A204.1 (cell line): Measurements from ENCODE around the gene EAF2.
"Not testable (repeated sequence)": the region's sequence is repeated elsewhere in the genome, so short reads cannot be mapped to it uniquely, and the experiment has no call there.

Source experiments
- FAIRE-seq: peaks from 2 replicates; lab custom pipeline; 2012; peaks lifted over from hg19 to GRCh38; lab: Jason Lieb, UNC

The EAF2 gene

DNA sequence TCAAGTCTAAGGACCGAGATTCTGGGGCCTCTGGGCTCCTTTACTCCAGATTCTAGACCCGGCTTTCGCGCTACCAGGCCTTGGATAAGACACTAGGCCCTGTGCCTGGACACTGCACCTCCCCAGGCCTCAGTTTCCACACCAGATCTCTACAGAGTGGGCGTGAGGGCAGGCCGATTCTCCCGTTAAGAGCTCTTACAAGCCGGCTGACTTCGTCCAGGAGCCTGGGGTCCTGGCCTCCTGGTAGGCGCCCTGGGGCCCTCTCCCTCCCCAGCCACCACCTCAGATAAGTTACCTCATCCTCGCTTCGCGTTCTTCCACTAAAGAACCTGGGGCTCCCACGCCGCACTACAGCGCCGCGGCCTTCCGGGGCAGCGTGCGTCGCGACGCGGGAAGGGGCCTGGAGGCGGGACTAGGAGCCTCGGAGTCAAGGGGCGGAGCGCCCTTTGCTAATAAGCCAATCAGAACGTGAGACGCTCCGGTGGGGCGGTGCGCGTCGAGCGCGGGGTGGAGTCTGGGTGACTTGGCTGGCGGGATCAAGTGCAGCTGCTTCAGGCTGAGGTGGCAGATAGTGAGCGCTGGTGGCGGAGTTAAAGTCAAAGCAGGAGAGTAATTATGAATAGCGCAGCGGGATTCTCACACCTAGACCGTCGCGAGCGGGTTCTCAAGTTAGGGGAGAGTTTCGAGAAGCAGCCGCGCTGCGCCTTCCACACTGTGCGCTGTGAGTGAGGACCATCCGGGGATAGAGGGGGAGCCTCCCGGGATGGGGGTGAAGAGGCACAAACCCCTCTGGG lies at the start of gene EAF2, which contains the start of gene IQCB1:
TSS of gene EAF2 (plus strand) at position 539 of the 794 bp plus-strand sequence. CDS start at position 616, 77 bp downstream.
TSS of gene IQCB1 (minus strand) at position 390 of the 794 bp plus-strand sequence. CDS start 6,100 bp downstream, outside the sequence.
- peak; percentile 95 for FAIRE-seq

DNA sequence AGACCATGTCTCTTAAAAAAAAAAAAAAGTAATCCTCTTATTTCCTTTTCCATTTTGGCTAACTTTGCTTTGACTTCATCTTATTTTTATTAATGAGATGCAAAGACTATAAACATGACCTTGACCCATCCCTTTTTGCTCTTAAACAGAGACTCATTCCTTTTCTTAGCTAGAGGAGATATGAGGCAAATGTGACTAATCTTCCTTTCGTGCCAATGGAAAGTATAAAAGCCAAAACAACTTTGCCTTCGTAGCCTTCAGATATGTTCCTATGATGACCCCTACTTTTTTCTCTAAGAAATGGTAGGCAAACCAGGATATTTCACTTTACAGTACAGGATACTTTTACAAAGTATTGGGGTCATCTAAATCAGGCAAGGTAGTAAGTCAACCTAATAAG lies 48.5 kb upstream of the EAF2 start:
- no peak for FAIRE-seq

DNA sequence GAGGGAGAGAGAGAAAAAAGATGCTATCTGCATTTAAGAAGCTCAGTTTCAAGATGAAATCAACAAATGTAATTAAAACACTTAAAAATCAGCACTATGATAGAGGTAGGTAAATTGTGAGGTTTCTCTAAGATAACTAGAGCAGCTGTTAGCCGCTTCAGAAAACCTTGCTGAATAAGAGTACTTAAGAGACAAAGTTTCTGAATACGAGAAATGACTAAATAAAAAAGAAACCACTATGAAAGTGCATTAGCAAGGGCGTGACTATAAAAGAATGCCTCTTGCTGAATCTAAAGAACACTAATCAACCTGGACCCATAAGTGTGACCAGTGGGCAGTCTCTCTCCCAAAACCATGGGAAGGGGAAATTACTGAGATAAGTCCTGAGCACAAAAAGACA lies 41.9 kb upstream of the EAF2 start:
- no peak for FAIRE-seq

DNA sequence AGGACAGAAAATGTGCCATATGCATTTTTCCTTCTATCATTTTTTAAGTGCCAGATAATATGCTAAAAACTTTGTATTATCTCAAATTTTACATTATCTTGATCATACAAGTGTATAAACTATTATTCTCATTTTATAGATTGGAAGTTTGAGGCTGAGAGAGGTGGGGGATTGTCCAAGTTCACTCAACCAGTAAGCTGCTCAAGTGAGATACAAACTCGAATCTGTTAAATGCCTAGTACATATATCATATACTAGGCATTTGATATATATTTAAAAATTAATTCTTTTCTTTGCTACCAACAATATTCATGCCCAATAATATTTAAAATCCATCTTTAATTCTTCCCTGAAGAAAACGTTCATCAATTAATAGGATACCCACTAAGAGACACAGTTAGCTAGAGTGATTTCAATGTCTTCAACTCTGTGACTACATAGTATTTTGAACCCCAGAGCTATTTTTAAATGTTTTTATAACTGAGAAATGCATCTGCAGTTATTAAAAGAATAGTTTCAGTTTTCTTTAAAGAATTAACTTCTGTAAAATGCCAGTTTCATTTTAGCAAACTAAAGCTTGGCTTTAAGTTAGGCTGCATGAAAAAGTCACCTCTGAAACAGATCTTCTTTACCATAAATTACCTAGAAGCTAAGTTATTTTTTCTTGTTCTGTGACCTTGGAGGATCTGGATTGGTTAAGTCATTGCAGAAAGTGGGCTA lies 40.6 kb upstream of the EAF2 start:
- FAIRE-seq = no peak

GRCh38 chr3:121796970-121797369 lies 38.0 kb upstream of the EAF2 start:
- no peak for FAIRE-seq

DNA sequence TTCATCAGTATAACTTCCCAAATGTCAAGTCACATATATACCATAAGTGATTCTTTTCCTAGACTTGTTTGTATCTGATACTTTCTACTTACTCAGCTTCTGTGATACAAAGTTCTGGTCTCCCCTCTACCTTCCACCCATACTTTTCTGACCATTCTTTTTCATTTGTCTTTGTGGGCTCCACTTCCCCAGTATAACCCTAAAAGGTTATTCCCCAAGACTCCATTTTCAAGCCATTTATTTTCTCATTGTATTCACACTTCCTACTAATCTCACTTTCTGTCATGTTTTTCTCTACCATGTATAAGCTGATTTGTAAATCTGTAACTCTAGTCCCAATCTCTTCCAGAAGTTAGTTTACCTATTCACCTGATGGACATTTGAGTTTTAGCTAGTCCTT lies 34.1 kb upstream of the EAF2 start:
- FAIRE-seq = no peak

DNA sequence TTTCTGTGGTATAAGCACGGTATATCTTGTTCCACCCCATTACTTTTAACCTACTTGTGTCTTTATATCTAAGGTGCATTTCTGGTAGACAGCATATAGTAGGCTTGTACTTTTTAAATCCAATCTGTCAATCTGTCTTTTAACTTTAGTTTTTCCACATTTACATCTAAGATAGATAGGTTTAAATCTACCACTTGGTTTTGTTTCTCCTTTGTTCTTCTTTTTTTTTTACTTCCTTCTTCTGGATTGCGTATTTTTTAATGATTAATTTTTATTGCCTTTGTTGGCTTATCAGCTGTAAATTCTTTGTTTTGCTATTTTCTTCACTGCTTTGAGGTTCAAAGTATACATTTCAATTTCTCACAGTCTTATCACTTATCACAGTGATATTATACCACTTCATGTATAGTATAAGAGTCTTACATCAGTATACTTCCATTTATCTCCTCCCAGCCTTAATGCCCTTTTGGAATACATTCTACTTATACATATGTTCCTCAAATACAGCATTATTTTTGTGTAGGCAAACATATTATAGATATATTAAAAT lies 31.2 kb upstream of the EAF2 start:
- FAIRE-seq = no peak

DNA sequence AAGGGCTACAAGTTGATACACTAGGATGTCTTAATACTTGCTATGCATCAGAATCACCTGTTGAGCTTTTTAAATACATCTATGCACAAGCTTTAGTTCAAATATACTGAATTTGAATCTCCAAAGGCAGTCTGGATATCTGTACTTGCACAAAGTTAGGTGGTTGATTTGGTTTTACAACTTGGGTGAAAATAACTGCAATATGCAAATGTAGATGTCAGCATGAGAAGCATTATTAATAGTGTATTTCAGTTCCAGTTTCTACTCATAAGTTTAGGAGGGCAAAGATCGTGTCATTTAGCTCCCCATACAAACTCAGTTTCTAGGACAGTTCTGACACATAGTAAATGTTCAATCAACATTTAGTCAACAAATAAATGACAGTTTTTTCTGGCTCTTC lies 25.8 kb upstream of the EAF2 start:
- FAIRE-seq = no peak

DNA sequence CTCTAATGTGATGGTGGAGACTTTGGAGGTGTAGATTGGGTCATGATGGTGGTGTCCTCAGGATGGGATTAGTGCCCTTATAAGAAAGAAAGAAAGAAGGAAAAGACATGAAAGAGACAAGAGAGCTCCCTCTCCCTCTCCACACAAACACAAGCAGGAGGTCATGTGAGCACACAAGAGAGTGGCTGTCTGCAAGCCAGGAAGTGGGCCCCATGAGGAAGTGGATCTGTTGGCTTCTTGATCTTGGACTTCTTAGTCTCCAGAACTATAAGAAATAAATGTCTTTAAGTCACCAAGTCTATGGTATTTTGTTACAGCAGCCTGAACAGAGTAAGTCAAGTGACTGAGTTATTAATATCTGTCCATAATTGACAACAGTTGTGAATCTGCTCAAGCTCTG lies 17.3 kb upstream of the EAF2 start:
- FAIRE-seq = no peak

GRCh38 chr3:121818578-121818977 lies 16.4 kb upstream of the EAF2 start:
- FAIRE-seq = no peak

DNA sequence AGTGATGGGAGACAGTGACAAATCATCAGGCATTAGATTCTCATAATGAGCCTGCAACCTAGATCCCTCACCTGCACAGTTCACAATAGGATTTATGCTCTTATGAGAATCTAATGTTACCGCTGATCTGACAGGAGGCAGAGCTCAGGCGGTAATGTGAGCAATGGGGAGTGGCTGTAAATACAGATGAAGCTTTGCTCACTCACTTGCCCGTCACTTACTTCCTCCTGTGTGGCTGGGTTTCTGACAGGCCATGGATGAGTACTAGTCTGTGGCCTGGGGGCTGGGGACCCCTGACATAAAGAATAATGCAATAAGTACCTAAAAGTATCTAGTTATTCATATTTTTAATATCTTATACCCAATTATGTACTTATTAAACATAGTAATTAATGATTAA lies 15.8 kb upstream of the EAF2 start:
- FAIRE-seq = no peak

DNA sequence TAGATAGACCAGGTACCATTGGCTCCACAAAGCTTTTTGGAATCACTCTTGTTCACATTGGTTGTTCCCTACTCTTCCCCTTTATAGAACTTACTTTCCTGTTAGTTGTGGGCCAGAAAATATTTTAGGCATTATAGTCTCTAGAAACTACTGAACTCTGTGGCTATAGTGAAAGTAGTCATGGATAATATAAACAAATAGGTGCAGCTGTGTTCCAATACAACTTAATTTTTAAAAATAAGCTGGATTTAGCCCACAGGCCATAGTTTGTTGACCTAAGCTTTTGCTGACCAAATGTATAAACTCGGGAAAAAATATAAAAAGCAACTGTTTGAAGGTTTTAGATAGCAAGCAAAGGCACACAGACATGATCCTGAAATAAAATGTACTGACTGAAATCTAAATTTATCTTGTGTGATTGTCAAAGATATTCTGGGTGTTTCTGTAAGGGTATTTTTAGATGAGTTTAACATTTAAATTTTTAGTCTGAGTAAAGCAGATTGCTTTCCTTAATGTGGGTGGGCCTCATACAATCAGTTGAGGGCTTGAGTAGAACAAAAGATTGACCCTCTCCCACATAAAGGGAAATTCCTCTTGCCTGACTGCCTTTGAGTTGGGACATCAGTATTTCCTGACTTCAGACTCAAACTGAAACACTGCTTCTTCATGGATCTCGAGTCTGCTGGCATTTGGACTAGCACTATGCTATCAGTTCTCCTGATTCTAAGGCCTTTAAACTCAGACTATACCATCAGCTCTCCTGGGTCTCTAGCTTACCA lies 13.4 kb upstream of the EAF2 start:
- no peak for FAIRE-seq

GRCh38 chr3:121822973-121823372 lies 12.0 kb upstream of the EAF2 start:
- peak; percentile 30 for FAIRE-seq

DNA sequence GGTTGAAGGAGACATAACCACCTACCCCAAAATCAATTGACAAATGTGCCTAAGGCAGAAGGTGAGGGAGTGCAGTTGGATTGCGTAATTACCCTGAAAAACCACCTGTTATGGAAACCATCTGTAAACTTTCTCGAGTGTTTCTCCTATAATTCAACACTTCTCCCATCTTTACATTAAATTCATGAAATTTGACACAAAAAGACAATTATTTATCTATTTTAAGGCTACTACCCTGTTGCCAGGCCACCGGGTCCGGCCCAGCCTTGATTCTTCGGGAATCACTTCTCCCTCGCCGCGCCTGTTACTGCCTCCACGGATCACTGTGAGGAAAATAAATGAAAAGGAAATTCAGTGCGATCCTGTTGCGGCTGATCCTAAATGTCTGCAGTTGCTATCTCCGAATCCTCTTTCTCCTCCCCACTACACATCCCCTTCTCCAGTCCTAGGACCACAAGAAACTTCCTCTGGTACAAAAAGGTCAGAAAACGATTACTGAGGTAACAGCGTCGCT lies 795 bp upstream of the EAF2 start:
- FAIRE-seq = no peak

GRCh38 chr3:121835465-121835801 lies 424 bp downstream of the EAF2 start:
- FAIRE-seq = no peak

DNA sequence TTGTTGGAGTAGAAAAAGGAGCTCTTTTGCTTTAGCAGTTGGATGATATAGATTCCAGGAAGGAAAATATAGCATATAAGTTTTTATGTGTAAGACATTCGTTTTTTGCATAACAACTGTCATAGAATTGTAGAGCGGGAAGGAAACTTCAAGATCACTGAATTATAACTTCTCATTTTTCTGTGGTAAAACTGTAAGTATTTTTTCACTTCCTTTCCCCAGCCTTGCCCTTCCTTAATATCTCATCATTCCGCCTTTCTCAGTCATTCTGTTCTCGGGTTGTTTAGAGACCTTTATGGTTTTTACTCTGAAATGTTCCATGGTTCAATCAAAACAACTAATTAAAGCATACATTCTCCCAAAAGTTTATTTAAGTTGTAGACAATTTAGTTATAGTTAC lies 1.1 kb downstream of the EAF2 start:
- FAIRE-seq = no peak

GRCh38 chr3:121836481-121836880 lies 1.5 kb downstream of the EAF2 start:
- no peak for FAIRE-seq

- no peak for FAIRE-seq
These were observed 5.0 kb downstream of the EAF2 start for GRCh38 chr3:121839962-121840361.

GRCh38 chr3:121844892-121845291 lies 9.9 kb downstream of the EAF2 start:
- FAIRE-seq = no peak

- FAIRE-seq = no peak
These were observed 17.2 kb downstream of the EAF2 start for GRCh38 chr3:121852256-121852655.

DNA sequence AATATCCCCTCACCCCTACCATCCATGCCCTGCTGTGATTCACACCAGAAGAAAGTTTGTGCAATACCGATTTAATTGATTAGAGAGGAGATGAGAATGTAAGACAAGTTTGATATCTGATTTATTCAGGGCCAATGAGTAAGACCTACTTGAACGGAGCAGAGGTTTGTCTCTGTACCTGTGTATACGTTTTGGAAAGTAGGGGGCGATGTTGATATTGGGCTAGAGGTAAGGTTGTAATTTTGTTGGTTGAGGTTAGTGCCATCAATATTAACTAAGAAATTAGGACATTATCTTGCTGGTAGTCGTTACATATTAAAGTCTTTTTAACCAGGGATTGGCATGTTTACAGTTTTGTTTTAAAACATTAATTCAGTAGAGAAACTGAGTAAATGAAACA lies 20.5 kb downstream of the EAF2 start:
- no peak for FAIRE-seq

DNA sequence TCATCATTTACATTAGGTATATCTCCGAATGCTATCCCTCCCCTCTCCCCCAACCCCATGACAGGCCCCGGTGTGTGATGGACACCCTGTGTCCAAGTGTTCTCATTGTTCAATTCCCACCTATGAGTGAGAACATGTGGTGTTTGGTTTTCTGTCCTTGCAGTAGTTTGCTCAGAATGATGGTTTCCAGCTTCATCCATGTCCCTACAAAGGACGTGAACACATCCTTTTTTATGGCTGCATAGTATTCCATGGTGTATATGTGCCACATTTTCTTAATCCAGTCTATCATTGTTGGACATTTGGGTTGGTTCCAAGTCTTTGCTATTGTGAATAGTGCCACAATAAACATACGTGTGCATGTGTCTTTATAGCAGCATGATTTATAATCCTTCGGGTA lies 22.8 kb downstream of the EAF2 start:
- FAIRE-seq = not testable (repeated sequence)
